Dendritic cell treated with granulocyte-macrophage colony-stimulating factor and Interleukin-4, amounts not matched to agents 40 ng/mL and 50 ng/mL, for 4 days (primary cell): ENCODE results near the gene LRRC30.

Source experiments
- H3K27ac Mint-ChIP-seq: one replicate; pipeline ENCODE4 v1.8.0; 2022; ENCODE audit warnings: mild to moderate bottlenecking, mixed read lengths
- H3K27me3 Mint-ChIP-seq: one replicate; pipeline ENCODE4 v1.8.0; 2022; ENCODE audit warnings: mild to moderate bottlenecking, mixed read lengths
- H3K36me3 Mint-ChIP-seq: one replicate; pipeline ENCODE4 v1.8.0; 2022; ENCODE audit warnings: low read depth, mixed read lengths
- H3K4me1 Mint-ChIP-seq: one replicate; pipeline ENCODE4 v1.8.0; 2022; ENCODE audit warnings: low read depth, mixed read lengths
- H3K4me3 Mint-ChIP-seq: one replicate; pipeline ENCODE4 v1.8.0; 2022; ENCODE audit warnings: mild to moderate bottlenecking, moderate library complexity, mixed read lengths
- H3K9me3 Mint-ChIP-seq: one replicate; pipeline ENCODE4 v1.8.0; 2022; ENCODE audit warnings: mixed read lengths
- intact Hi-C: fragments of 100-400 bp; cut with micrococcal nuclease; formaldehyde crosslinking; loops from one replicate; pipeline ENCODE4 v1.15.0; 2022

The LRRC30 gene

DNA sequence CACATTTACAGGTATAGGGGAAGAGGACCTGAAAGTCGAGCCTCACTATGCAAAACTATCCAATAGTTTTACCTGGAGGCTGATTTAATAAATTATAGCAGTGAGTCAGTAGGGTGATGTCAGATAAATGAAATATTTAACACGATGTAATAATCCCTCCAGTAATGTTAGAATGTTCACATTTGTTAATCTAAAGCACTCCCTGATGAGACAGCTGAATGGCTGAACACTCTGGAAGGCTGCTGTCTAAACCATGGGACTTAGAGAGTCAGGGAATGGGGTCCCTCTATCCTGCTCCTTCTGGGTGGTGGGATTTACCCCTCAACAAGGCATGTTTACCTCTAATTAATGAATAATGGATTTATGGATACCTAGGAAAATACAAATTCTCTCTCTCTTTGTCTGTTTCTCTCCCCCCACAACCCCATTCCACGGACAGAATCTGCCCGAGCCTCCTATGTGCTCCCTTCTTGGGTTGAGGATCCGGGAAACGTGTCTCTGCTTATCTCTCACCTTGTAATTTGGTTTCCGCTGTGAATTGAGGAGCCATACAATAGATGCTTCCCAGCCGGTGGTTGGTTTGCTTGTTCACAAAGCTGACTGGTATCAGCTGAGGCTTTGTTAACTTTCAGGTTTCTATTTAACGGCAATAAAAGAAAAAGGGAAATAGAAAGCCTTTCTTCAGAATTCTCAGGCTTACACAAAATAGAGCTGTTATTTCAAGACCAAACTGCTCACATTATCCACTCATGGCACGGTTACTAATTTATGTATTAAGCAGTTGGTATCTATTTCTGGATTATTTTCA, 25.9 kb downstream of the LRRC30 start:
- H3K4me3 Mint-ChIP-seq, result no peak overlapping the region
- intact Hi-C loops, result no loop called here
- H3K27ac Mint-ChIP-seq, result no peak overlapping the region
- H3K27me3 Mint-ChIP-seq, result peaks cover 3% of the 10 kb centered on the region
- no peaks in the 10 kb centered on the region for H3K9me3 Mint-ChIP-seq
- no peaks in the 10 kb centered on the region for H3K36me3 Mint-ChIP-seq
- no peaks in the 10 kb centered on the region for H3K4me1 Mint-ChIP-seq

DNA sequence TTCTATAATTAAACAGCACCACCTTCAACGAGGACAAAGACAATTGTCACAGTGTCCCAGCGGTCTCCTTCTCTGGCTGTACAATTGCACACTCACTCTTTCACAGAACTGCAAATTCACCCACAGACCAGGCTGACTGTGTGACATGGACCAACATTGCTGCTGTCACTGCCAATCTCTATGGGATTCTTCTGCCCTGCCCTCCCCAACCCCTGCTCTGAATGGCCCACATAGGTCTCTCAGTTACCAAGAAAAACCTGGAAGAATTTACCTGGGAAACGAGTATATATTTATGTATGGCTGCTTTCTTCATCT, 26.5 kb downstream of the LRRC30 start:
- Mint-ChIP-seq H3K4me1 (no peaks in the 10 kb centered on the region), H3K9me3 (no peaks in the 10 kb centered on the region), H3K36me3 (no peaks in the 10 kb centered on the region), H3K27ac (no peak overlapping the region), H3K4me3 (no peak overlapping the region), H3K27me3 (peaks cover 3% of the 10 kb centered on the region)
- intact Hi-C loops, result no loop called here

DNA sequence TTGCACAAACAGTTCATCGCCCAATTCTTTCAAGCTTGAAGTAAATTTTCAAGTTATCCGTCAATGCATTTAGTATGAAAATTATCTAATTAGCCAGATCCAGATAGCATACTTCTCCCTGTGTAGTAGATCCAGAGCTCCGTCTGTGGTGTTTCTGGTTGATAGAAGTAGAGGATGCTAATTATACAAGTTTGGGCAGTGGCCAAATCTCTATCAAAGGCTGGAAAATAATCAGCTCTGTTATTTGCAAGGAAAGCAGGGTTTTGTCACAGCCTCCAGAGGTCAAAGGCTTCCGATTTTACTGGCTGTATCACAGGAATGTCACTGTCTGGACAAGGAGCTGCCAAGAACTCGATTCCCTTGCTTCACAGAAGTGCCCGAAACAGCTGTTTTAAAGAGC, 28.6 kb downstream of the LRRC30 start:
- no peak overlapping the region for H3K27ac Mint-ChIP-seq
- H3K9me3 Mint-ChIP-seq, result no peaks in the 10 kb centered on the region
- H3K4me3 Mint-ChIP-seq, result no peak overlapping the region
- H3K36me3 Mint-ChIP-seq, result no peaks in the 10 kb centered on the region
- no peaks in the 10 kb centered on the region for H3K4me1 Mint-ChIP-seq
- H3K27me3 Mint-ChIP-seq, result peaks cover 3% of the 10 kb centered on the region
- intact Hi-C loops, result no loop called here

DNA sequence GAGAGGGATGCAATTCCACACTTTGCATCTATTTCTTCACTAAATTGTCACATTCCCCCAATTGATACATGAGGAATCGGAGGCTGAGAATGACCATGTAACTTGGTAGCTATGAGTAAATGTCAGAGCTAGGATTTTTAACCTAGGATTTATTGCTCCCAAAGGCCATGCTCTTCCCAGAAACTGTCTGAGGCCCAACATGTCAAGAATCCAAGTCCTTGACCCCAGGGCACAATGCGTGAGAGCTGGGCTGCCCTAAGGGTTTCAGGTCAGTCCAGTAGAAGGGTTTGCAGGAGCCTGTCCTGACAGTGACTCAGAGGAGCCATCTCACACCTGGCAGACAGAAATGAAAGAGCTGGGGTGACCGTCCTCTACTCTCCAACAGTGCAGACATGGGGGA, 30.3 kb downstream of the LRRC30 start:
- intact Hi-C loops, result no loop called here
- no peak overlapping the region for H3K4me3 Mint-ChIP-seq
- no peak overlapping the region for H3K27ac Mint-ChIP-seq
- no peaks in the 10 kb centered on the region for H3K4me1 Mint-ChIP-seq
- no peaks in the 10 kb centered on the region for H3K36me3 Mint-ChIP-seq
- H3K9me3 Mint-ChIP-seq, result no peaks in the 10 kb centered on the region
- H3K27me3 Mint-ChIP-seq, result peaks cover 3% of the 10 kb centered on the region

DNA sequence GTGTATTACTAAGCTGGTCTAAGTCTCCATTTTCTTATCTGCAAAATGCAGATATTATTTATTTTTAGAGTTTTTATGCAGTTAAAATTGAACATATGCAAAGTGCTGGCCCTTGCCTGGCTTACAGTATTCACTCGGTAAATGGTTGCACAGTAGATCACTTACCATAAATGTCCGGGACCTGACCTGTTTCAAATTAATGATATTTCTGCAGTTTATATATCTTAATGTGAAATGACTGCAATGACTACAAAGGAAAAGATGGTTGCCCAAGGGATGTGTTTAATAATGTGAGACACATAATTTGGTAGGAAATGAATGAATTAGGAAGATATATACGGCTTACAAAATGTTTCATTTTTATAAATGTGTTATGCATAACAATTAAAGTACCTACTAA, 37.1 kb downstream of the LRRC30 start:
- intact Hi-C loops, result no loop called here
- no peak overlapping the region for H3K27ac Mint-ChIP-seq

DNA sequence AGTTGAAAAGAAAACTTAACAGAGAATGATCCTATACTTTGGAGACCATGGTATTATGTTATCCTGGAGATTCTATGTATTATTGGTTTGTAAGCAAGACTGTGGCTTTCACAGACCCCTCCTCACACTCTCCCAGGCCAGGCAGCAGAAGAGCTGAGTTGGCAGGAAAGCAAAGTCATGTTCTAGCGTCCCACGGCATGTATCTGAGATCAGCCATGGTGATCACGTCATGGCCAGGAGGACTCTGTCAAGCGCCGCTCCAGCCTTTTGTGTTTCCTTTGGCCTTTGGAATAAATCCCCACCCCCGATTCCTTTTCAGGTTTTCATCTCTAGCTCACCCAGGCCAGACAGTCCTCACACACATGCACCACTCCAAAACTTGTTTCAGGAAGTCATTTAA, 39.1 kb downstream of the LRRC30 start:
- intact Hi-C loops, result loop anchor here (10.0 kb wide), 1 partner anchor 295 kb away; the partner anchor contains the start of gene PTPRM
- Mint-ChIP-seq H3K9me3 (no peaks in the 10 kb centered on the region), H3K36me3 (no peaks in the 10 kb centered on the region), H3K27me3 (peaks cover 2% of the 10 kb centered on the region), H3K27ac (no peak overlapping the region), H3K4me1 (peaks cover 20% of the 10 kb centered on the region), H3K4me3 (no peak overlapping the region)

More for the DNA sequence above, 37.1 kb downstream of the LRRC30 start:
- Mint-ChIP-seq H3K27me3 (peaks cover 2% of the 10 kb centered on the region), H3K36me3 (no peaks in the 10 kb centered on the region), H3K4me1 (peaks cover 7% of the 10 kb centered on the region), H3K9me3 (no peaks in the 10 kb centered on the region), H3K4me3 (no peak overlapping the region)

DNA sequence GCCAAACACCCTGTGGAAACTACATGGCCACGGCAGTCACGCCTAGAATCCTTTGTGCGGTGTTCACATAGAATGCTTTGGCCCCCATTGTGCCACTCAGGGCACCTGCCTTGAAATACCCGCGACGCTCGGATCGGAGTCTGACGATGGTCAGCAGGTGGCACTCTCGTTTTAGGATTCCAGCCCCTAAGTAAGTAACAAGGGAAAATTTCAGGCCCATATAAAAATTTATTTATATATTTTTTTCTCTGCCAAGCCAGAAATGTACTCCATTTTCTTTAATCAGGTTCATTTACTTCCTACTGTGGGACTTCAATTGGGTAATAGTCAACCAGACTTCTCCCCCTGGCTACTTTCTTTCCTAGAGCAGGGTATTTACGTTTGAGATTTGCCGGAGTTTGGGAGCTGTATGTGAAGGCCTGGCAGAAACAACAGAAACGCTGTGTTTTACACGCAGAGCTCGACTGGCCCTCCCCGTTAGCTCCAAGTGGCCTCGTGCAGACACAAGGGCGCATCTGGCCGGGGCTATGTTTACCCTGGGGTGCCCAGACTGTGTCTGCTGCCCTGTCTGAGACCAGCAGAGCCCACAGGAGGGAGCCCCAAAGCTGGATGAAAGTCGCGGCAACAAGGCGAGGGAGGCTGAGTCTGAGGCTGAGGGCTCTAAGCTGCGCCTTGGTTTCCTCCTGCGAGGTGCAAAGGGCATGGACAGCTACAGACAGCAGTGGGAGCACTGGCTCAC, 41.6 kb downstream of the LRRC30 start:
- H3K27ac Mint-ChIP-seq, result peak overlapping the region; percentile 65
- intact Hi-C loops, result loop anchor here (10.0 kb wide), 1 partner anchor 292 kb away; the partner anchor contains the start of gene PTPRM
- H3K4me1 Mint-ChIP-seq, result peaks cover 20% of the 10 kb centered on the region
- peaks cover 2% of the 10 kb centered on the region for H3K27me3 Mint-ChIP-seq
- peak overlapping the region; percentile 27 for H3K4me3 Mint-ChIP-seq
- no peaks in the 10 kb centered on the region for H3K9me3 Mint-ChIP-seq
- H3K36me3 Mint-ChIP-seq, result no peaks in the 10 kb centered on the region

DNA sequence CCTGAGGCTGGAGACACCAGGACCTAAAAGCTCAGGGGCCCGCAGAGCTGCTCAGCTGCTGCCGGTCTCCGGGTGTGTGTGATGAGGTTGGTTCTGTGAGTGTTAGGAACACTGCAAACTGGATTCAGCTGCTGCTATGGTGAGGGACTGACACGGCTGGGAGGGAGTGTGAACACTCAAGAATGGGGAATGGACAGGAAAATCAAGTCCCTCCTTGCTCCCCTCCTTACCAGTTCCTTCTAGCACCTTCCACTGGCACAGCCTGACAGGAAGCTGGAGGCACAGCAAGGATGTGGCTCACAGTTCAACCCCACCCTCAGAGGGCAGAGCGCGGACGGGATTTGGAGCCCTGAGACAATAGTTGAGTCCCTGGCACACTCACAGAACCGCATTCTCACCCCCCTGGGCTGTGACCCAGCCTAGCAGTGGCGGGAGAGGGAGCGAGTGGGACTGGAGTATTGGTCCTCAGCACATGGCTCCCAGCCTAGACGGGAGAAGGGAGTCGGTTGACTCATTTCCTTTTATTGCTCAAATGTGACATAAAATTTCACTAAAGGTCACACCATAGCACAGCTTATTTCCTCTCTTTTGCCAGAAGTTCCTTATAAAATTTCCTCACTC, 42.5 kb downstream of the LRRC30 start:
- peak overlapping the region; percentile 56 for H3K27ac Mint-ChIP-seq
- peaks cover 20% of the 10 kb centered on the region for H3K4me1 Mint-ChIP-seq
- H3K36me3 Mint-ChIP-seq, result no peaks in the 10 kb centered on the region
- intact Hi-C loops, result loop anchor here (10.0 kb wide), 1 partner anchor 291 kb away; the partner anchor contains the start of gene PTPRM
- H3K27me3 Mint-ChIP-seq, result peaks cover 2% of the 10 kb centered on the region
- no peaks in the 10 kb centered on the region for H3K9me3 Mint-ChIP-seq
- H3K4me3 Mint-ChIP-seq, result peak overlapping the region; percentile 11

DNA sequence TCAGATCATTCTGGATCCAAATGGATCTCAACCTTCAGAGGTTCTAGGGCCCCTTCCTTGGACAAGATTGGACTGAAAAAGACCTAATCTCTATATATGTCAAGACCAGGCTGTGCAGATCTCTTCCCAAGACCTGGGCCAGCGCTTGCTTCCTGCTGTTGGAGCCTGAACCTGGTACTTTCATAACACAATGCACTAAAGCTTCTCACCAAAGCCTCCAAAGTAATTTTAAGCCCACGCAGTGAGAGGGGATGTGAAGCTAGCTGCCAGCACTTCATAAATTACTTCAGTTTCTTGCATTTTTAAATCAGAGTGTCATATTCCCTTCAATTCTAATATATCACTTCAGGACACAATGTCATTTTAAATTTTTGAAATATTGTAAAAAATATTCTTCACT, 50.7 kb downstream of the LRRC30 start:
- Mint-ChIP-seq H3K36me3 (no peaks in the 10 kb centered on the region), H3K9me3 (no peaks in the 10 kb centered on the region), H3K27ac (no peak overlapping the region), H3K4me1 (peaks cover 6% of the 10 kb centered on the region), H3K27me3 (no peaks in the 10 kb centered on the region), H3K4me3 (no peak overlapping the region)
- intact Hi-C loops, result no loop called here
